ENCODE results near the gene GRM5. TPM values are rescaled to one million over a fixed set of nuclear protein-coding genes. Genes with fewer than 3 reads are reported as not detected.

GRM5 gene
- total RNA-seq, 1 experiment from 2014 or later: not detected

GRCh38 chr11:88619656-88620385 lies 446.0 kb downstream of the GRM5 start:
- no peak for DNase-seq (ENCODE audit: low read depth)

- DNase-seq (ENCODE audit: low read depth): no peak
Observed at GRCh38 chr11:88619071-88619425, 446.7 kb downstream of the GRM5 start.

DNA sequence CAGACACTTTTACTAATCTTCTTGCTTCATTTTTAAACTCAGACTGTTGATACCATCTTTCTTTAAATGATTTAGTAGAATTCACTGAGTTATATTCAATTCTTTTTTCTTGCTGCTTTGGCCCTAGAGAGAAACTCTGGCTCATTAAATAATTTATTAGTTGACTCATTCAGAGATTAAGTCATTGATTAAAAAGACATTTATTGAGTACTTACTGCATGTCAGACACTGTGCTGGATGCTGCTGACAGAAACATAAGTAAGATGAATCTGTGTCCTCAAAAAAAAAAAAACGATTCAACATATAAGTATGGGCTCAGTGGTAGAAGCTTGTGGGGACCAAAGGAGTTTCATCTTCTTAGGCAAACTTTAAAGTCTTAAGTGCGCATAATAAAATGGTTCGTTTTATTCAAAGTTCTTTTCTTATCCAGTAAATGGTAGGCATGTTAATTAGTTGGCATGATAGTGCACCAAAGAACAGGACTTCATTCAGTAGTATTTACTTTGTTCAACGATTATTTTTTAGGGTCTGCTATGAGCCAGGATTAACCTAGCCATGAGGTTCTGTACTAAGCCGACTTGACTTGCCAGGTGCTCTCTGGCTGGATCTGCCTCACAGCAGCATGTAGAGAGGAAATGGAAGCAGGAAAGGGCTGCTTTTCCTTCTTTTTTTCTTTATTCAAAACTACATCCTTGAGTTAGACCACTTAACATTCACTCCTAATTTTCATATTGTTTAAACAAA lies 447.3 kb downstream of the GRM5 start:
- DNase-seq (ENCODE audit: low read depth): no peak

DNA sequence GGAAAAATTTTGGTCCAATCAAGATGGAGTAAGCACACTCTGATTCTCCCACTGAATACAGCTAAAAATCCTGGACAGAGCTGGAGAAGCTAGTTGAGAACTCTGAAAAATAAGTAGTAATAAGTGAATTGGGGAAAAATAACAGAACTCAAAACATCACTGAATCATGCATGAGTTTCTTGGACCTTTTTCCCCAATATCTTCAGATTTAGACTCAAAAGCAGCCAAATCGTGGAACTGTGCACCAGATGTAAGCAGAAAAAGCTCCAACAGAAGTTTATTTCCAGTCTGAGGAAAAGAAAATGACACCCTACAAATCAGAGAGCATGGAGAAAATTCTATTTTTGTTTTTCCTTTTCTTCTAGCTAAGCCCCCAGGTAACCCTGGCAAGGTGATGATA lies 448.6 kb downstream of the GRM5 start:
- no peak for DNase-seq (ENCODE audit: low read depth)

- peak; percentile 61 for DNase-seq (ENCODE audit: low read depth)
Observed at GRCh38 chr11:88604260-88604659, 461.5 kb downstream of the GRM5 start.

DNA sequence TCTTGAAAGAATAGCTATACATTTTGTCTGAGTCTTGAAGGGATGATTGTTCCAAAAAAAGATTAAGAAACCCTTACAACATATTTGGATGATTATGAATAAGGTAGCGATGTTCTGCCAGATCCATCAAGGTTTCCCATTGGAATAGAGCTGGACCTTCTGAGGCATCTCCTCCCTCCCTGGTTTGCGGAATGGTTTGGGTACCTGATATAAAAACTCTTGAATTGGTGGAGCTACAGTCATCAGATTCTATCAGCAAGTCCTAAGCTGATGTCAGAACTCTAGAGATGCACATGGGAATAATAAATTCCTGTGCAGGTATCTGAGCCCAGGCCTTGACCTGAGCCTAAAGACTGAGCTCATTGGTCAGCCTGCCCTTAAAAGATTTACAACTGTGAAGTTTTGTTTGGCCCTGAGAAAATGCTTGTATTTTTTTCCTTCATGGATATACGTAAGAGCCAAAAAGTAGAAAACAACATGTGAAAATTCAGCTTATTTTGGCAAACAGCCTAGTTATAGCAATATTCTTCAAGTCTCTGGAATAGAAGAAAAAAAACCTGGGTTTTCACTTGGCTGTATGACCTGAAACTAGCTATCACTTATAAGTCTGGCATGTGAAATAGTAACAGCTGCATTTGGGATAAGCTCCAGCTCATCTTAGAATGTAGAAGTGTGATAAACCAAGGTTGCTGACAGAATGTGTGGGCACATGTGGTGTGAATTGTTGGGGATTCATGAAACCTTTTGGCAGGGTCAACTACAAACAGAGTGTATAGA lies 462.5 kb downstream of the GRM5 start:
- DNase-seq (ENCODE audit: low read depth): peak; percentile 72

- DNase-seq (ENCODE audit: low read depth): no peak
Observed at GRCh38 chr11:88597387-88597786, 468.4 kb downstream of the GRM5 start.

GRCh38 chr11:88596786-88597185 lies 469.0 kb downstream of the GRM5 start:
- DNase-seq (ENCODE audit: low read depth): peak; percentile 7

- no peak for DNase-seq (ENCODE audit: low read depth)
Observed at GRCh38 chr11:88594274-88594950, 471.4 kb downstream of the GRM5 start.

GRCh38 chr11:88590361-88590760 lies 475.4 kb downstream of the GRM5 start:
- DNase-seq (ENCODE audit: low read depth): no peak

DNA sequence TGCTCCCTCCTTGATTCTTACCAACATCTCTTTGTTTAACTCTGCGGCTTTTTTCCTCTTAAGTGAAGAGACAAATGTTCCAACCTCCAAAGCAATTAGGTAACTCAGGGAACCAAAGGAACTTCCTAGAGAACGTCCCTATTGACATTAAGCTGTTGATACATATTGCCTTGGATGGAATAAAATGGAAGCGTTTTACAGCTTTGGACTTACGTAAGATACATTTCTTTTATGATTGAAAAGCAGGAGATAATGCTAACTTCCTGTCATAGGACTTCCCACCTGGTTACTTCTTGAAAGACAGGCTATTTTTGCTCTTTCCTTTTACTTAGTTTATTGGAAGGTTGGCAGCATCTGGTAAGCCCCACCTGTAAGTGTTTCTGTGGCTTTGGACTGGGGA lies 482.5 kb downstream of the GRM5 start:
- no peak for DNase-seq (ENCODE audit: low read depth)

- DNase-seq (ENCODE audit: low read depth): no peak
Observed at GRCh38 chr11:88579466-88579865, 486.3 kb downstream of the GRM5 start.

- no peak for DNase-seq (ENCODE audit: low read depth)
Observed at GRCh38 chr11:88576741-88577140, 489.0 kb downstream of the GRM5 start.

- no peak for DNase-seq (ENCODE audit: low read depth)
Observed at GRCh38 chr11:88575916-88576315, 489.9 kb downstream of the GRM5 start.

- no peak for DNase-seq (ENCODE audit: low read depth)
Observed at GRCh38 chr11:88569342-88569741, 496.4 kb downstream of the GRM5 start.

GRCh38 chr11:88555829-88556202 lies 510.0 kb downstream of the GRM5 start:
- DNase-seq (ENCODE audit: low read depth): peak; percentile 34

DNA sequence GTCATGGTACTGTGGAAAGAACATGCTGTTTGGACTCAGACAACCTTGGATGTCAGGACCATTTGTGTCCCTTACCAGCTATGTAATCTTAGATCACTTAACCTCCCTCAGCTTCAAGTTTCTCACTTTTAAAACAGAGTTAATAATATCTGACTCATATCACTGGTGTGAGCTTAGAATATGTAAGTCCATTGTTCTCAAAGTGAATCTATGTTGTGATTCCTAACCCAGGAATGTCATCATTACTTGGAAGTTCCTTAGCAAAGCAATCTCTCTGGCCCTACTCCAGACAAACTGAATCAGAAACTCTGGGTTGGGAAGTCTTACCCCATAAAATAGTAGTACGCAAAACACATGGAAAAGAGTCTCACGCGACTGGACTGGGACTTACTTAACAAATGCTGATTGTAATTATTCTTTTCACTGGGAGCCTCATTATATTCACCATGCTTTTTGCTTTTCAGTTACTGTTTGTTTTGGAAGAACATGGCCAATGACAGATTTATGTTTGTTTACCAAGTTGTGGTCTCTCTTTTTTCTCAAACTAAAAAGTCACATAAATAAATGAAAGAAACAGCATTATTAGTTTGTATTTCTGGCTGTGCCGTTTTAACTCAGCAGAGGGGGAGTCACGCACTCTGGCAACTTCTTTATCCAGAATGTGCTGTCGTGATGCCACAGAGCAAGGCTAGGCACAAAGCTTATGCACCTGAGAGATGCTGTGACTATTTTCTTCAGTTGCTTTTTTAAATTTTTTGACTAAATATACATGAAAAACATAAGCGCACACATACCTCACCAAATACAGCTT lies 510.6 kb downstream of the GRM5 start:
- peak; percentile 99 for DNase-seq (ENCODE audit: low read depth)

DNA sequence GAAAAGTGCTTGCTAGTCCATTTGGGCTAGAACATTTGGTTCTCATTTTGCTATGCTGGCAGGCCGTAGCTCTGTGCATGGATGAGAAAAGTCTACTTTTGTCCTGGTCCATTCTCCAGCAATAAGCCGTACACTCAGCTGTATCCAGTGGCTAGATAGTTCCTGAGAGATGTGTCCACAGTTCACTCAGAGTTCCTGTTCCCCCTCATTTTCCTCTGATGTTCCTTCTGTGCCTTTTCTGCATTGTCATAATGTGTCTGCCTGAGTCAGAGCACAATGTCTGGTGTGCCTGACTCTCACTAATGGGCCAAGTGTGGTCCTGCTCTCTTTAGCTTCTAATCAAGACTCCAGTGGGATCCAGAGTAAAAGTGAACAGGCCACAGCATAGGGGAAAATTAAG lies 512.6 kb downstream of the GRM5 start:
- DNase-seq (ENCODE audit: low read depth): peak; percentile 24

DNA sequence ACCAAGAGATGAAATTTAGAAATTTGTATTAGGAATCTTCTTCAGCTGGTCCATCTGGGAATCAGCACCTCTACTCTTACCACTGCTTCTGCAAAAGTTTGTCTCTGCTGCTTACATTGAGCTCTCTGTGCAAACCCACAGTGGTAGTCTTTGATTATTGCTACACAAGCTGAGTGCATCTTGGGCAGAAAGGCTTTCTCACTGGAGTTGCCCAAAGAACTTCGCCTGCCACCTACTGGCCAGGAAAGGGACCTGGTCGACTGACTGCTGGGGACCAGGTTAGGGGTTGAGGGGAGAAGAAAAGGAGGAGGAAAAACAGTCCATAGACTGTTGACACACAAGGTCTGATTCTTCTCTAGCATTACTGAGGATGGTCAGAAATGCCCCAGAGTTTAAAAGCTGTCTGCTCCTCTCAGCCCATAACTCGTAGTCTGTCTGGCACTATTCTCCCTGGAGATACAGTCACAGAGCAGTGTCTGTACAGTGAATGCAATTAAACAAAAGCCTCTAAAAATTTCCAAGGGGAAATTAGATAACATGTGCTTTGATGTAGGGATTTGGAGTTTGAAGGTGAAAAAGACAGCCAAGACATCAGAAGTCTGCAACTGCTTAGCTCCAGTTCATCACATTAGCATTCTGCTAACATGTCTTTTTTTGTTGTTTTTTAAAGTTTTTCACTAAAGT lies 513.3 kb downstream of the GRM5 start:
- DNase-seq (ENCODE audit: low read depth): peak; percentile 55

GRCh38 chr11:88544656-88545280 lies 521.0 kb downstream of the GRM5 start:
- no peak for DNase-seq (ENCODE audit: low read depth)

Data from LHCN-M2 (cell line).